Right lobe of liver (tissue), 4 donors: ENCODE results near the gene ITGB8.

Experiments used
- CTCF ChIP-seq, 4 donors: fragments of 200-600 bp in 3 of 4; fragments of 450-650 bp in 1 of 4; IDR thresholded peaks; one replicate each; pipeline versions ENCODE4 v1.5.1 to v1.8.0; 2016 to 2022; ENCODE audit warnings: antibody characterized with exemption in 4 of 4, mild to moderate bottlenecking in 2 of 4
- POLR2A ChIP-seq: fragments of 450-650 bp; IDR thresholded peaks from one replicate; pipeline ENCODE4 v1.6.1; 2017; ENCODE audit warnings: antibody characterized with exemption, mild to moderate bottlenecking
- donor health status: DM: no; HTN: no; CAD: no.
- donor health status: DM: no; HTN: no; CAD: no.
- donor health status: DM: no; HTN: yes; CAD: no.

GRCh38 chr7:20359341-20359963 is 28.8 kb downstream of the ITGB8 start:
- TF ChIP-seq CTCF (IDR thresholded peaks at IDR 0.05) (no peak), POLR2A (no peak)
